Heart right ventricle (tissue), 16 donors: Measurements from ENCODE around the gene ELOB. TPM values are rescaled to one million over a fixed set of nuclear protein-coding genes. Genes with fewer than 3 reads are reported as not detected.

ENCODE experiments used
- ATAC-seq, 8 donors: fragments of 200-7000 bp; cut with Tn5 transposase; one replicate each; pipeline ENCODE4 v1.9.1; 2020; ENCODE audit warnings: mild to moderate bottlenecking in 8 of 8, moderate library complexity in 8 of 8, moderate number of reproducible peaks in 1 of 8
- DNase-seq, 2 donors: peaks; one replicate each; pipeline ENCODE4 v3.0.0-alpha.2; 2020
- H3K27ac ChIP-seq, 10 donors: fragments of 200-600 bp; sonication (generic) in 2 of 10; one replicate each; pipeline versions ENCODE4 v1.5.0 to v1.8.0; 2020 to 2022; ENCODE audit warnings: mild to moderate bottlenecking in 3 of 10
- H3K27me3 ChIP-seq, 7 donors: fragments of 200-600 bp; one replicate each; pipeline ENCODE4 v1.8.0; 2021 to 2022; ENCODE audit warnings: mild to moderate bottlenecking in 2 of 7
- H3K36me3 ChIP-seq, 9 donors: fragments of 200-600 bp; sonication (generic) in 1 of 9; one replicate each; pipeline versions ENCODE4 v1.5.0 to v1.8.0; 2020 to 2022; ENCODE audit warnings: mild to moderate bottlenecking in 2 of 9
- H3K4me1 ChIP-seq, 9 donors: fragments of 200-600 bp; sonication (generic) in 1 of 9; one replicate each; pipeline versions ENCODE4 v1.5.0 to v1.8.0; 2020 to 2022; ENCODE audit warnings: mild to moderate bottlenecking in 4 of 9
- H3K4me3 ChIP-seq, 10 donors: fragments of 200-600 bp; sonication (generic) in 2 of 10; one replicate each; pipeline versions ENCODE4 v1.5.0 to v1.8.0; 2020 to 2022; ENCODE audit warnings: mild to moderate bottlenecking in 7 of 10, moderate library complexity in 2 of 10
- H3K9me3 ChIP-seq, 11 donors: fragments of 200-600 bp in 10 of 11; sonication (generic) in 2 of 11; one replicate each; pipeline versions ENCODE4 v1.5.0 to v1.8.0; 2013 to 2022; ENCODE audit warnings: mild to moderate bottlenecking in 2 of 11, control low read depth in 1 of 11, moderate library complexity in 1 of 11
- CTCF ChIP-seq, 9 donors: fragments of 200-600 bp; sonication (generic) in 2 of 9; IDR thresholded peaks; one replicate each; pipeline versions ENCODE4 v1.5.0 to v1.8.0; 2021 to 2022; ENCODE audit warnings: antibody characterized with exemption in 9 of 9, mild to moderate bottlenecking in 5 of 9, moderate library complexity in 1 of 9
- WGBS, 2 donors: extraction: QIAGEN DNeasy Blood & Tissue Kit; methylation state at CpG; one replicate each; pipeline ENCODE4 v1.1.7; 2013; ENCODE audit warnings: inconsistent platforms in 1 of 2; 5-methylcytosine and 5-hydroxymethylcytosine counted together
- intact Hi-C, 10 donors: fragments of 100-400 bp; cut with DNase I; formaldehyde crosslinking; loops; one replicate each; pipeline versions ENCODE4 v1.11.1 to v1.14.2; 2022
- polyA plus RNA-seq, 2 donors: library from polyadenylated mRNA; stranded (reverse); fragments of 200-250 nt; gene quantifications; one replicate each; pipeline ENCODE4 v1.2.3, GENCODE V29; 2013
- total RNA-seq, 10 donors: library from RNA; stranded (reverse); fragmentation: NEBNext Ultra II Directional in 3 of 10; extraction: Animal tissue kit (Norgen Biotek cat#: 25700) in 3 of 10; gene quantifications; one replicate each; pipeline versions ENCODE4 v1.2.1 to v1.2.4, GENCODE V29; 2021 to 2023
- donor health status: Arrhythmogenic right ventricular cardiomyopathy.
- donor health status: ischemic (EF 13 %, LVEDD 7.1; RV severe dilation, severe dysfunction).
- donor health status: healthy with polysubstance abuse.
- donor health status: DM: no; HTN: yes; CAD: no.
- donor health status: DM: no; HTN: no; CAD: no.
- donor health status: ischemic (EF 25% LVEDD 6.9; RV normal size, moderate dysfunction).
- donor health status: ischemic (EF 25% LVEDD 5.7; RV mildly dilated, moderate dysfunction).
- donor health status: healthy.
- donor health status: DM: yes; HTN: yes; CAD: no.
- donor health status: Ischemic cardiomyopathy.
- donor health status: ischemic (EF 35%, LVEDD 5.7; RV mildly dilated, moderate dysfunction).
- donor health status: nonischemic (EF 11% LVEDD 7.7; RV severe dilation, severe dysfunction).
- donor health status: DM: yes; HTN: yes; CAD: no.
- donor health status: PGD.
- donor health status: ischemic (EF 29% LVEDD 5.4; RV normal size, mild dysfunction).
- donor health status: nonischemic (EF 23%, LVEDD 6.1; RV moderate dilation, normal function).

ELOB gene
- total and polyA plus RNA-seq, 12 donors, result 248 to 1,196 (median 332) TPM

DNA sequence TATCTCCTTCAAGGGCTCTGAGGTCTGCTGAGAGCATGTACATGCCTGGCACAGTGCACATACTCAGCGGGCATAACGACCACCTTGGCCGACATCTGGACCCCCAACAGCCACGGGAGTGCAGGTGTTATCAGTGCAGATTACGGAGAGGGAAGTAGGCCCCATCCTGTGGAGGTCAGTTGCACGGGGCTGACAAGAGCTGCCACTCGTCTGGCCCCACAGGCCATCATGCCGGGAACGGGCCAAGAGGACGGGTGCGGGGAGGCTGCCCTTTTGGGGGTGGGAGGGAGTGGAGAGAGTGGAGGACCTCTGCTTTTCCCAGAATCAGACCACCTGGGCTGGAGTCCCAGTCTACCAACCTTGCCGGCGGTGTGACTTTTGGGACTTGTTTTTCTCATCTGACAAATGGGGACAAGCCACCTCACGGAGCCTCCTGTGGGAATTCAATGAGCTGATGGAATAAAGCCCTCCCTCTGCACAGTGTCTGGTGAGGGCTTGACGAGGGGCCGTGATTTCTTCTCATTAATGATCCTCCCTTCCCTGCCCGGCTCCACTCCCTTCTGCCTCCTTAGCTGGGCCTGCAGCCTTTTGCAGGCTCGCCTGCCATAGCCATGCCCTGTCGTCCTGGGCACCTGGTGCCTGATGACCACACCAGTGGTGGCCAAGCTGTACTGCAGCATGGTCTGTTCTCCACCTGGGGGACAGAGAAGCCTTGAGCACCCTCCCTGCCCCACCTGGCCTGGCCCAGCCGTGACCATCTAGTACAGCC lies 5.7 kb upstream of the ELOB start:
- H3K4me1 ChIP-seq, result peaks cover 7 to 22% (median 17%) of the 10 kb centered on the region in 9 donors
- H3K4me3 ChIP-seq, result no peak overlapping the region
- ATAC-seq, result no peak
- intact Hi-C loops, result no loop called here
- no peak overlapping the region for H3K27ac ChIP-seq
- DNase-seq, result no peak
- 67 to 71% methylated on average over 20 of the region's 20 CpGs for WGBS, 2 donors
- no peak for TF ChIP-seq CTCF (IDR thresholded peaks at IDR 0.05)
- no peaks in the 10 kb centered on the region for H3K36me3 ChIP-seq
- H3K27me3 ChIP-seq, result peaks cover 7 to 42% (median 33%) of the 10 kb centered on the region in 7 donors
- H3K9me3 ChIP-seq, result no peaks in the 10 kb centered on the region

GRCh38 chr16:2779978-2780898 lies 3.2 kb upstream of the ELOB start:
- no peak for ATAC-seq
- Histone ChIP-seq H3K27me3 (peaks cover 3 to 23% (median 12%) of the 10 kb centered on the region in 7 donors), H3K36me3 (peaks cover 0 to 3% (median 0%) of the 10 kb centered on the region in 9 donors), H3K4me3 (no peak overlapping the region), H3K9me3 (no peaks in the 10 kb centered on the region), H3K27ac (no peak overlapping the region), H3K4me1 (peaks cover 9 to 30% (median 26%) of the 10 kb centered on the region in 9 donors)
- 64 to 65% methylated on average over 17 of the region's 17 CpGs for WGBS, 2 donors
- TF ChIP-seq CTCF (IDR thresholded peaks at IDR 0.05), result no peak
- DNase-seq, result no peak
- intact Hi-C loops, result loop anchor here in 1 of 10 donors (10.0 kb wide), 1 partner anchor 85 kb away; no protein-coding TSS in a partner anchor

- intact Hi-C loops, result loop anchor here in 1 of 10 donors (10.0 kb wide), 1 partner anchor 85 kb away; no protein-coding TSS in a partner anchor
- Histone ChIP-seq H3K27me3 (peaks cover 0 to 14% (median 3%) of the 10 kb centered on the region in 7 donors), H3K4me3 (no peak overlapping the region), H3K4me1 (peaks cover 9 to 35% (median 28%) of the 10 kb centered on the region in 9 donors), H3K36me3 (peaks cover 0 to 12% (median 0%) of the 10 kb centered on the region in 9 donors), H3K27ac (peak overlapping the region in 2 of 10 donors; percentile 13 to 100), H3K9me3 (no peaks in the 10 kb centered on the region)
- ATAC-seq, result no peak
- DNase-seq, result no peak
- no peak for TF ChIP-seq CTCF (IDR thresholded peaks at IDR 0.05)
- 84 to 86% methylated on average over 23 of the region's 23 CpGs for WGBS, 2 donors
These were observed 2.3 kb upstream of the ELOB start for GRCh38 chr16:2779151-2779920.
